GM18907 (cell line): ENCODE measurements around the gene FAM76B.
"Not testable (repeated sequence)": the region's sequence is repeated elsewhere in the genome, so short reads cannot be mapped to it uniquely, and the experiment has no call there.

ENCODE experiments used
- ATAC-seq: cut with Tn5 transposase; IDR thresholded peaks from one replicate; pipeline ENCODE4 v1.9.1; 2021; ENCODE audit warnings: mild to moderate bottlenecking, moderate library complexity; ENCODE audit not compliant: unreplicated experiment

The FAM76B gene

GRCh38 chr11:95789506-95790122, at the start of gene FAM76B:
Gene FAM76B, minus strand, starts transcription at chr11:95789782. Its CDS starts 304 bp downstream, at chr11:95789478.
- ATAC-seq, result peak; percentile 82

DNA sequence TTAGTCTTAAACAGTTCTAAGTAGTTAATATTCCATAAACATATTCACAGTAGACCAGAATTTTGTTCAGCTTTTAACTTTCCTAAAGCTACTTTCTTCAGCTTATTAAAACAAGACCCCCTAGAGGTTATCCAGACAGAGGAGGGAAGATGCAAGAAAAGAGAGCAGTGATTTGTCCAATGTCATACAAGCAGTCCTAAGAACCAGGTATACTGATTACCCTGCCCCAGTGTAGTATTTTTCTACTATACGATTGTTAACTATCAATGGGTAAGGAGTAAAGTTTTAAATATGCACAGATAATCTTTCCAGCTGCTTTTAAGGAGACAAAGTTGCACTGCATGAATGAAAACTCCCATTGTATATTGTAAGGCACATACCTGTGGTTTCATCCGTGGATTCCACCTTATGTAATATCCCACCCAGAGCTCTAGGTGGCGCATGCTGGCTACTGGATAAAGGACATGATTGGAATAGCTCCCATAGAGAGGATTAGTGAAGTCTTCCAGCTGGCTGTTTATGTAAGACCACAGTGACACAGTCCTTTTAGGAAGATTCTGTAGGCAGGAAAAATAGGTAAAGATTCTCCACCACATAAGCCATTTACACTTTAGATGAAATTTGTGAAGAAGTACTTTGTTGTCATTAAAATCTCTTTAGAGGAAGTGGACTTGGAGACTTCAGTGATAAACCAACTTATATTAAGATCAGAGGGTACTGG, 46.3 kb upstream of the FAM76B start:
- peak; percentile 88 for ATAC-seq

- ATAC-seq, result no peak
Measured at GRCh38 chr11:95835351-95835750, 45.8 kb upstream of the FAM76B start.

GRCh38 chr11:95833378-95833777, 43.8 kb upstream of the FAM76B start:
- ATAC-seq, result no peak

DNA sequence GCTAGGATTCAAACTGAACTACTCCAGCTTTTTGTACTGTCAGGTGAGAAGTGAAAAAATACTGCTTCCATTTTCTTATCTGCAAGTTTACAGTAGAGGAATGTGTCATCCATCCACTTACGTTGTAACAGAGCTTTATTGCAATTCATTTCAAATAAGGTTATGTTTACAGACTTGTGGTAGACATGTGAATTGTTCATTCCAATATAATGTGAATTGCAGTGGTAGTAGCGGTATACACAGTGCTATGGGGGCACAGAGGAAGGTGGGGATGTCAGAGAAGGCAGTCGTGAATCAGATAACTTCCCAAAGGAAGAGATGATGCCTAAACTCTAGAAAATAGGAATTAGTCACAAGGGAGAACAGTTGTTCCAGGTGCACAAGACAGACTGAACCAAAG, 43.2 kb upstream of the FAM76B start:
- ATAC-seq, result no peak

DNA sequence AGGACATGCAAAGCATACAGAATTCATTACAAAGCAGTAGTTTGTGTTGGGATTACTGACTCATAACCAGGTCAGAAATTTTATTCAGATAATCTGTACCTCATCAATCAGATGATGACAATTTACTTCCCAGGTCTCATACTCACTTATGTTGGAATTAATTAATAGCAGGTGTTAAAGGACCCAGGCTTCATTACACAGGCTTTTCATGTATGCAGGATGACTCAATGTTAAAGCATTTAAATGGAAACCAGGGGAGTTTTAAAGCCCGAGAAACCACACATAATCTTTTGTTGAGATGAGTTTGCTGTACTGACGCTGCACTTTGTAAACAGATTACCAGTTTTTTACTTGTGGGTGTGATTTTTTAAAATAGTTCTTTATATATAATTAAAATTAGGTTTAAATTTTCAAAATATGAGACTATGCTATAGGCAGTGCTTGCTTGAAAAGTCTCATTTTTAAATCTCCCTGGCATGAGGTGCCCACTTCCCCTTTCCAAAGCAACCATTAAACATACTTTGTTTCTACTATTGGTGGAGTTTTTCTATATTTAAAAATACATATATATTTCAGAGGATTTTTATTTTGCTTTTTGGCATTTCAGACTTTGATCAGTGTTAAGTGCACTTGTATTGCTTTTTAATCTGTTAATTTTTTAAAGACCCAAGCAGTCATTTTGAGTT, 41.8 kb upstream of the FAM76B start:
- ATAC-seq, result no peak

- ATAC-seq, result no peak
Measured at GRCh38 chr11:95829580-95830259, 40.1 kb upstream of the FAM76B start.

GRCh38 chr11:95827696-95828095, 38.1 kb upstream of the FAM76B start:
- no peak for ATAC-seq

DNA sequence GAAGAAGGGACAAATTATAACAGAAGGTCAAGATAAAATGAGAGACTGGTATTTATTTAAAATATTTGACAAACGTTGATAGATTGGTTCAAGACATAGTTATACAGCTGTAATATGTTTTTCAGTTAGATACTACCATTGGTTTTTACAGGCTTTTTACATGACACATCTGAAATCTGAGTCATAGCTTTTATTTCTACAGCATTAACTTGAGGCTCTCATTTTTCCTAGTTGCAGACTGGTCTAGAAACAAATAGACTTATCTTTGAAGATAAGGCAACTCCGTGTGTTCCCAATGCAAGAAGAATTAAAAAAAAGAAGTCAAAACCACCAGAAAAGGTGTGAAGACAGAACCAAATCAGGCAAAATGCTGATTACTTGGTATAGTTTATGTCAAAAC, 32.1 kb upstream of the FAM76B start:
- ATAC-seq, result no peak

DNA sequence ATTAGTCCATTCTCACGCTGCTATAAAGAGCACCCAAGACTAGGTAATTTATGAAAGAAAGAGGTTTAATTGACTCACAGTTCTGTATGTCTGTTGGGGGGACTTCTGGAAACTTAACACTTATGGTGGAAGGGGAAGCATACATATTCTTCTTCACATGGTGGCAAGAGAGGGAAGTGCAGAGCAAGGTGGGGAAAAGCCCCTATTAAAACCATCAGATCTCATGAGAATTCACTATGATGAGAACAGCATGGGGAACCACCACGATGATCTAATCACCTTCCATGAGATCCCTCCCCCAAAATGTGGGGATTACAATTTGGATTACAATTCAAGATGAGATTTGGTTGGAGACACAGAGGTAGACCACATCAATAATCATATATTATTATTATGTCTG, 26.5 kb upstream of the FAM76B start:
- peak; percentile 56 for ATAC-seq

DNA sequence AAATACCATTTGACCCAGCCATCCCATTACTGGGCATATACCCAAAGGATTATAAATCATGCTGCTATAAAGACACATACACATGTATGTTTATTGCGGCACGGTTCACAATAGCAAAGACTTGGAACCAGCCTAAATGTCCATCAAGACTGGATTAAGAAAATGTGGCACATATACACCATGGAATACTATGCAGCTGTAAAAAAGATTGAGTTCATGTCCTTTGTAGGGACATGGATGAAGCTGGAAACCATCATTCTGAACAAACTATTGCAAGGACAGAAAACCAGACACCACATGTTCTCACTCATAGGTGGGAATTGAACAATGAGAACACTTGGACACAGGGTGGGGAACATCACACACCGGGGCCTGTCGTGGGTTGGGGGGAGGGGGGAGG, 21.5 kb upstream of the FAM76B start:
- not testable (repeated sequence) for ATAC-seq

DNA sequence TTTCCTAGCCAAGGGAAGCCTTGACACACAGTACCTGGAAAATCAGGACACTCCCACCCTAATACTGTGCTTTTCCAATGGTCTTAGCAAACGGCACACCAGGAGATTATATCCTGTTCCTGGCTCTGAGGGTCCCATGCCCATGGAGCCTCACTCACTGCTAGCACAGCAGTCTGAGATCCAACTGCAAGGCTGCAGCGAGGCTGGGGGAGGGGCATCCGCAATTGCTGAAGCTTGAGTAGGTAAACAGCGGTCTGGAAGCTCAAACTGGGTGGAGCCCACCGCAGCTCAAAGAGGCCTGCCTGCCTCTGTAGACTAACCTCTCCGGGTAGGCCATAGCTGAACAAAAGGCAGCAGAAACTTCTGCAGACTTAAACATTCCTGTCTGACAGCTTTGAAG, 16.9 kb upstream of the FAM76B start:
- not testable (repeated sequence) for ATAC-seq

GRCh38 chr11:95805869-95806268, 16.3 kb upstream of the FAM76B start:
- ATAC-seq, result no peak

DNA sequence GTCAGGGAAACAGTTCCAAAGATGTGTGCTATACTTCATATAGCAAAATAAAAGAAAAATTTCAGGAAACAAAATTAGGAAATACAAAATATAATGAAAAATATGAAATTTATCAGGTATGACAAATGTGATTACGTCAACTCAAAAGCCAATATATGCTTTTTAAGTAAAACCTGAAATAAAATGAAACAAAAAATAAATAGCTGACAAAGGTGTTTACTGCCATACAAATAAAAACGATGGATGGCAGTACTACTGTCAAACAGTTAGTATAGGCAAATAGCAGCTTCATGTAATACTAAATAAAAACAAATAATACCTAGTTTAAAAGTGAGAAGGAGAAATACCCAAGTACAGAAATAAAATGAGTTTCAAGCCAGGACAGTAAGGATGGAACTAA, 14.4 kb upstream of the FAM76B start:
- ATAC-seq, result no peak

GRCh38 chr11:95802806-95803205, 13.2 kb upstream of the FAM76B start:
- ATAC-seq, result no peak

- no peak for ATAC-seq
Measured at GRCh38 chr11:95800438-95800837, 10.9 kb upstream of the FAM76B start.

DNA sequence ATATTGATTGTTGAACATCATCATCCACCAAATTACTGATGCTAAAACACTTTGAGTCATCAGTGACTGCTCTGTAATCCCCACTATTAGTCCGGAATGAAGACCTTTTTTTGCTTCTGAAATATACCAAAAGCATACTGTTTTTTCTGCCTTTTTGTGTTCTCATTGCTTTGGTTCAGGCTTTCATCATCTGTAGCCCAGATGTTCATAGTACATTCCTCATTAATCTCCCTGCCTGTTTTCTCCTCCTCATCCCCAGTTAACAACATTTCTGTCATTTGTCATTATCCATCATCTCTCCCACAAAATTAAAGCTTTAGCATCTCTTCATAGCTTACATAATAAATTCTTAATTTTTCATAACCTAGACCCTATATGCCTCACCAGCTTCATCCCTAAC, 10.0 kb upstream of the FAM76B start:
- no peak for ATAC-seq

DNA sequence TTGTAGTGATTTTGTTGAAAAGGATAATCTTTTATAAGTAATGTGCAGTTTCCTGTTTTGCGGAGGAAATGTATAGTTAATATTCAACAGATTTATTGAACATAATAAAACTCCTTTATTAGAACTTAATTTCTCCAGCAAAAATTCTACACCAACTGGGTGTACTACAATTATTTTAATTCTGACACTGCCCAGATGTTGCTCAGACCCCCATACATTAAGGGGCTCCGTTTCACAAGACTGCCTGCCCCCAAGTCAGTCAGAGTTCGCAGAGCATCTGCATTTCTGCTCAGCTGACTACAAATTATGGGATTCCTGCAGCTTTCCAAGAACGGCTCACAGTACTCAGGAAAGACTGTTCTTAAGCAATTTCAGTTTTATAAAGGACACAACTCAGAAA, 6.9 kb upstream of the FAM76B start:
- ATAC-seq, result no peak

DNA sequence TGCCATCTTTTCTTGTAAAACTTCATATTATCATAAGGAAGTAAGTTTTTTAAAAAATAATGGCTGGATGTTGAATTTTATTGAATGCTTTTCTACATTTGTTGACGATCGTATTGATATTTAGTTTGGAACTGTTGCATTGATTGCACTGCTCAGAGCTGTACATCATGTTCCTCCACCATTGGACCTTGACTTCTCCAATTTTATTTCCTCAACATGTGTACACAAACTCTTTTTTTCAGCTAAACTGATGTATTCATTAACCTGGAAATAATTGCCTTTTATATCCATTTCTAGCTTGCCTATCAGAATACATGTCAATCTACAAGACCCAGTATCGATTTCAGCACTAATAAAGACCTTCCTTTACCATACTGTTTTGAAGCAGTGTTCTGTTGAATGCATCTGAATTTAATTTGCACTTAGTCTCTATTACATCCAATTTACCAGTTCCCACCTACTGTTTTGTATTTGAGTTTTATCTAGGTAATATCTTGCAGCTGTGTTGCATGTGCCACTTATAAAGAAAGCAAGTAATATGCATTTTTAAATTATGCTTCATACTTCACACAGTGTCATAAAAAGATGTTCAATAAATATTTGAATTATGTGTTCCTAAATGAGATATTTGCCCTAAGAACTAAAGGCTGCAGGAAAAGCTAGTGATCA, 6.2 kb upstream of the FAM76B start:
- no peak for ATAC-seq

- no peak for ATAC-seq
Measured at GRCh38 chr11:95794086-95794485, 4.5 kb upstream of the FAM76B start.

DNA sequence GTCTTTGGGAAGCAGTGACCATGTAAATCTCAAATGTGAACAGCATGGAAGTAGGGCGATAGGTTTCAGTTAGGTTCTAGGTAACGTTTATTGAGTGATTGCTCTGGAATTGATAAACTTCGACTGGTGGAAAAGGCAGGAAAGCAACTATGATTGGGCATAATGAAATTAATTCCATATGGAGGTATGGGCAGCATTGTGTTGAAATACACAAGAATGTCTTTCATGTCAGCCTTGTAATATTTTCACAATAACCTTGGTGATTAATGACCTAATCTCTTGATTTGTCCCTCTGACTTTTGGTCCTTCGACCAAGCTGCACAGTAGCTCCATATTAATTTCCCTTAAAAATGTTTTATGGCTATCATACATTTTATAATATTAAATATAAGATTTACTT, 3.5 kb upstream of the FAM76B start:
- ATAC-seq, result no peak
